SU-DHL-6 (cell line): ENCODE data around the gene CTTN.

Experiments used
- H2AFZ ChIP-seq: fragments of 200-600 bp; sonication (generic); 2 replicates; pipeline ENCODE4 v1.6.1; 2014; ENCODE audit warnings: low read depth, mild to moderate bottlenecking, moderate library complexity, mixed read lengths, antibody characterized with exemption, low read length; ENCODE audit not compliant: severe bottlenecking
- H3F3A ChIP-seq: fragments of 200-600 bp; shearing (Covaris generic); 2 replicates; pipeline ENCODE4 v1.6.0; 2016; ENCODE audit warnings: antibody characterized with exemption, mild to moderate bottlenecking; ENCODE audit not compliant: insufficient read depth
- H3K27ac ChIP-seq: fragments of 200-600 bp; sonication (generic); 2 replicates; pipeline ENCODE4 v1.5.1; 2016; ENCODE audit warnings: low read depth, mild to moderate bottlenecking, low read length, moderate library complexity, mixed read lengths
- H3K27me3 ChIP-seq: fragments of 200-600 bp; sonication (generic), shearing (Covaris generic); 2 replicates; pipeline ENCODE4 v1.6.0; 2014; ENCODE audit warnings: mild to moderate bottlenecking, low read length
- H3K36me3 ChIP-seq: fragments of 200-600 bp; sonication (generic); 2 replicates; pipeline ENCODE4 v1.6.1; 2014; ENCODE audit warnings: mild to moderate bottlenecking, low read length, mixed read lengths
- H3K4me2 ChIP-seq: fragments of 300-600, 200-600 bp; shearing (Covaris generic), sonication (generic); 2 replicates; pipeline ENCODE4 v1.6.0; 2014; ENCODE audit warnings: low read length, low read depth, mild to moderate bottlenecking; ENCODE audit not compliant: poor library complexity, severe bottlenecking
- H3K4me3 ChIP-seq: fragments of 200-600 bp; sonication (generic); 2 replicates; pipeline ENCODE4 v1.5.1; 2014; ENCODE audit warnings: antibody characterized with exemption, low read length, mild to moderate bottlenecking, mixed read lengths; ENCODE audit not compliant: insufficient read depth, poor library complexity, severe bottlenecking
- H3K79me2 ChIP-seq: fragments of 200-600 bp; sonication (generic); 2 replicates; pipeline ENCODE4 v1.6.1; 2014; ENCODE audit warnings: mild to moderate bottlenecking, low read length, moderate library complexity; ENCODE audit not compliant: insufficient read depth
- H3K9ac ChIP-seq: fragments of 200-600 bp; sonication (generic); 2 replicates; pipeline ENCODE4 v1.7.0; 2014; ENCODE audit warnings: mild to moderate bottlenecking, low read length
- H3K9me2 ChIP-seq: fragments of 200-600 bp; sonication (generic); replicated peaks from 2 replicates; pipeline ENCODE4 v1.6.1; 2014; ENCODE audit warnings: low read length; ENCODE audit not compliant: insufficient read depth
- H3K9me3 ChIP-seq: fragments of 200-600 bp; sonication (generic); 2 replicates; pipeline ENCODE4 v1.6.1; 2014; ENCODE audit warnings: low read length, mixed read lengths; ENCODE audit not compliant: insufficient read depth
- H4K20me1 ChIP-seq: fragments of 200-600 bp; sonication (generic); 2 replicates; pipeline ENCODE4 v1.6.1; 2014; ENCODE audit warnings: low read depth, mild to moderate bottlenecking, antibody characterized with exemption, low read length, moderate library complexity, mixed read lengths
- EZH2phosphoT487 ChIP-seq: fragments of 200-600 bp; sonication (generic), shearing (Covaris generic); conservative IDR thresholded peaks from 2 replicates; pipeline ENCODE4 v1.6.1; 2018; ENCODE audit warnings: mild to moderate bottlenecking, antibody characterized with exemption, low read length, moderate library complexity, mixed read lengths
- TF ChIP-seq, protein P1 (sequence below): fragments of 200-600 bp; sonication (generic); IDR thresholded peaks from one replicate; pipeline ENCODE4 v1.5.1; 2017; ENCODE audit warnings: antibody characterized with exemption, mild to moderate bottlenecking, low read length, moderate library complexity; ENCODE audit not compliant: insufficient read depth, poor library complexity, severe bottlenecking

CTTN gene

DNA sequence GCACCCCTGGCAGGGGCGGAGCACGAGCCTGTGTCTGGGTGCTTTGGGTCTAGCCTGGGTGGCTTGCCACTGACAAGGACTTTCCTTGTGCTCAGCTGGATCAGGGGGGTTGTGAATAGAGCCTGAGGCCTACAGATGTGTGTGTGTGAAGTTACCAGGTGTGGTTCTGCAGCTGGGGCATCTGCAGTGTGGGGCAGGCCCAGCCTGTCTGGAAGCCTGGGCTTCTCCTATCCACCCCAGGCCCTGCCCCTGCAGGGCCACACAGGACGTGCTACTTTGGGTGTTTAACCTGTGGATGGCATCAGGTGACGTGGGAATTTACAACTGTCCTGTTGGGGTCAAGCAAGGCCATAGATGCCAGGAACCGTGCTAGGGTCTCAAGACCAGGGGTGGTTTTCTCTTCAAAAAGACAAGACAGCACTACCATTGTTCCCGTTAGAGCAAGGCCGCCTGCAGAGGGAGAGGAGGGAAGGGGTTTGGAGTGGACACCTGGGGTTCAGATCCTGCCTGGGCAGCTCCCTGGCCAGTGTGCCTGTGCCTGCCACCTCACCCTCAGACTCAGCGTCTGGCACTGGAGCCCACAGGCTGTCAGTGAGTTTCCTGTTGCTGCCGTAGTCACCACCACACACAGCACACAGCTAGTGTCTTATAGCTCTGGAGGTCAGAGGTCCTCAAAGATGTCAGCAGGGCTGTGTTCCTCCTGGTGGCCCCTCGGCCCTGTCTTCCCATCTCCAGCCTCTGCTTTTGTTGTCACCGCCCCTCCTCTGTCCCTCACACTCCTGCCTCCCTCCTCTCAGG lies 31.6 kb downstream of the CTTN start:
- Histone ChIP-seq H3K79me2 (no peaks in the 10 kb centered on the region), H3K9me3 (no peaks in the 10 kb centered on the region), H3K4me2 (peak overlapping the region; percentile 33), H3K9me2 (no peaks in the 10 kb centered on the region), H3K36me3 (no peaks in the 10 kb centered on the region), H3K4me3 (no peak overlapping the region), H2AFZ (no peak overlapping the region), H3K27ac (peak overlapping the region; percentile 65), H3K27me3 (no peaks in the 10 kb centered on the region), H3F3A (peaks cover under 1% of the 10 kb centered on the region; the same call in 1 of the 2 replicates), H3K9ac (peak overlapping the region; percentile 37; the same call in 1 of the 2 replicates), H4K20me1 (no peaks in the 10 kb centered on the region)
- TF ChIP-seq, protein P1, sequence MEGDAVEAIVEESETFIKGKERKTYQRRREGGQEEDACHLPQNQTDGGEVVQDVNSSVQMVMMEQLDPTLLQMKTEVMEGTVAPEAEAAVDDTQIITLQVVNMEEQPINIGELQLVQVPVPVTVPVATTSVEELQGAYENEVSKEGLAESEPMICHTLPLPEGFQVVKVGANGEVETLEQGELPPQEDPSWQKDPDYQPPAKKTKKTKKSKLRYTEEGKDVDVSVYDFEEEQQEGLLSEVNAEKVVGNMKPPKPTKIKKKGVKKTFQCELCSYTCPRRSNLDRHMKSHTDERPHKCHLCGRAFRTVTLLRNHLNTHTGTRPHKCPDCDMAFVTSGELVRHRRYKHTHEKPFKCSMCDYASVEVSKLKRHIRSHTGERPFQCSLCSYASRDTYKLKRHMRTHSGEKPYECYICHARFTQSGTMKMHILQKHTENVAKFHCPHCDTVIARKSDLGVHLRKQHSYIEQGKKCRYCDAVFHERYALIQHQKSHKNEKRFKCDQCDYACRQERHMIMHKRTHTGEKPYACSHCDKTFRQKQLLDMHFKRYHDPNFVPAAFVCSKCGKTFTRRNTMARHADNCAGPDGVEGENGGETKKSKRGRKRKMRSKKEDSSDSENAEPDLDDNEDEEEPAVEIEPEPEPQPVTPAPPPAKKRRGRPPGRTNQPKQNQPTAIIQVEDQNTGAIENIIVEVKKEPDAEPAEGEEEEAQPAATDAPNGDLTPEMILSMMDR = no peak
- no peak for TF ChIP-seq EZH2phosphoT487

DNA sequence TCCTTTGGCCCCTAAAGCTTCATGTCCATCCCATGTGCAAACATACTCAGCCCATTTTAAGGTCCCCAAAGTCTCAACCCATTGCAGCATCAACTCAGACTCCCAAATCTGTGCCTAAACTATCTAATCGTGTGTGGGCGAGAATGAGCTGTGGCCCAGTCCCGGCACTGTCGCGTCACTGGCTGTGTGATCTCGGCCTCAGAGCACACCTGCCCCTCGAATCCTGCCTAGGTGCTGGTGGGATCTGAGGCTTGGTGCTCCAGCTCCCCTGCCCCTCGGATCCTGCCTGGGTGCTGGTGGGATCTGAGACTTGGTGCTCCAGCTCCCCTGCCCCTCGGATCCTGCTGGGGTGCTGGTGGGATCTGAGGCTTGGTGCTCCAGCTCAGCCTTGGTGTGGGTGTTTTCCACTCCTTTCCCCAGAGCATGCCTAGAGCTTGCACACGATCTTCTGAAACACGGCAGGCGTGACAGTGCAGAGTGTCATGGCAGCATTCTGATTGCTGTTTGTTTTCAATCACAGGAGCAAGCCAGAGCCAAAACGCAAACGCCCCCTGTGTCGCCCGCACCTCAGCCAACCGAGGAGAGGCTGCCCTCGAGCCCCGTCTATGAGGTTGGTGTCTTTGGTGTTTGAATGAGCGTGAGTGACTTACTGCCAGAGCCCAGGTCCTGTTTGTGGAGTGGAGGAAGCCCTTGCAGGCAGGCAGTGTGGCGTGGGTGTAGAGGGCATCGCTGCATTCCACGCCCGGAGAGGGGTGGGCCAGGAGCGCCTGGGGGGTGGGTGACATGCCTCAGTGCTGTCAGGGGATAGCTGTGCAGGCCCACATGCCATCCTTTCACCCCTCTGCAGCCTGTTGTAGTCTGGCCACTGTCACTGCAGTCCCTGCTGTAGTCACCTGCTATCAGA lies 32.6 kb downstream of the CTTN start:
- Histone ChIP-seq H3K9ac (no peak overlapping the region), H3K27ac (0 out of 2 replicates have a peak overlapping the region, but pooled peaks have one; percentile 65), H3K4me2 (no peak overlapping the region), H3K4me3 (no peak overlapping the region), H3K9me3 (no peaks in the 10 kb centered on the region), H3K36me3 (no peaks in the 10 kb centered on the region), H3K79me2 (no peaks in the 10 kb centered on the region), H3F3A (peaks cover 10% of the 10 kb centered on the region), H3K9me2 (no peaks in the 10 kb centered on the region), H2AFZ (no peak overlapping the region), H4K20me1 (no peaks in the 10 kb centered on the region), H3K27me3 (no peaks in the 10 kb centered on the region)
- TF ChIP-seq, protein P1 = no peak
- TF ChIP-seq EZH2phosphoT487 = no peak

DNA sequence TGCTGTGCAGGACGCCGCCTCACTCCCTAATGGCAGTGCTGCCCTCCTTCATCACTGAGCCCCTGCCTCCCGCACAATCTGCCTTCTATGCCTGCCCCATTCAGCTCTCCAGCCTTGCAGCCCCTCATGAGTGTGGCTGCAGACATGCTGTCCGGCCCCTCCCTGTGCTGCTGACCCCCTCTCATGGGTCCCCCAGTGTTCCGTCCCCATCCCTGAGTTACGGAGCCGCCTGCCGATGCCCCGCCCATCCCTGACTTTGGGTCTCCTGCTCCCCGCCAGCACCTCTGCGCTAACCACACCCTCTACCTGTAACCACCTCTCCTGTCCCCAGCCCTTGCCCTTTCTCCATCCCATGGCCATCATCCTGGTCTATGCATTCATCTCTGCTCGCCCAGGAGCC lies 33.3 kb downstream of the CTTN start:
- Histone ChIP-seq H3K79me2 (no peaks in the 10 kb centered on the region), H3K4me3 (no peak overlapping the region), H4K20me1 (no peaks in the 10 kb centered on the region), H3K9me2 (no peaks in the 10 kb centered on the region), H3K27ac (no peak overlapping the region), H3K4me2 (no peak overlapping the region), H3K27me3 (no peaks in the 10 kb centered on the region), H2AFZ (no peak overlapping the region), H3K9ac (no peak overlapping the region), H3F3A (peaks cover 15% of the 10 kb centered on the region), H3K36me3 (no peaks in the 10 kb centered on the region), H3K9me3 (no peaks in the 10 kb centered on the region)
- TF ChIP-seq, protein P1 = no peak
- no peak for TF ChIP-seq EZH2phosphoT487
